Daoy (cell line): ENCODE results near the gene ATP8B1. TPM values are rescaled to one million over a fixed set of nuclear protein-coding genes. Genes with fewer than 3 reads are reported as not detected.
A peak's percentile ranks its signal among the peaks of the same experiment; 100 is the strongest.

Source experiments
- DNase-seq: peaks from one replicate; pipeline ENCODE4 v3.0.0-alpha.2; 2015; ENCODE audit warnings: low read depth
- total RNA-seq: library from RNA; depleted of rRNA; stranded (reverse); fragments of >200 nt; shearing (Covaris generic); gene quantifications from 2 replicates; pipeline ENCODE4 v1.2.3, GENCODE V29; 2014

ATP8B1 gene
- total RNA-seq, 1 experiment from 2014 or later, result 7.5 TPM

- no peak for DNase-seq
Observed at GRCh38 chr18:57792631-57793301, 10.3 kb downstream of the ATP8B1 start.

- no peak for DNase-seq
Observed at GRCh38 chr18:57791911-57792310, 11.2 kb downstream of the ATP8B1 start.

GRCh38 chr18:57791192-57791591, 11.9 kb downstream of the ATP8B1 start:
- DNase-seq, result no peak

GRCh38 chr18:57790316-57790715, 12.8 kb downstream of the ATP8B1 start:
- DNase-seq, result no peak

GRCh38 chr18:57789759-57790158, 13.4 kb downstream of the ATP8B1 start:
- DNase-seq, result no peak

- DNase-seq, result peak; percentile 35
Observed at GRCh38 chr18:57789090-57789489, 14.0 kb downstream of the ATP8B1 start.

- DNase-seq, result no peak
Observed at GRCh38 chr18:57787068-57787685, 15.9 kb downstream of the ATP8B1 start.

- no peak for DNase-seq
Observed at GRCh38 chr18:57785751-57786437, 17.2 kb downstream of the ATP8B1 start.

- DNase-seq, result no peak
Observed at GRCh38 chr18:57784801-57785114, 18.4 kb downstream of the ATP8B1 start.

- DNase-seq, result peak; percentile 40
Observed at GRCh38 chr18:57784034-57784800, 18.9 kb downstream of the ATP8B1 start.

GRCh38 chr18:57782049-57782448, 21.1 kb downstream of the ATP8B1 start:
- no peak for DNase-seq

GRCh38 chr18:57780706-57781347, 22.3 kb downstream of the ATP8B1 start:
- peak; percentile 77 for DNase-seq

- peak; percentile 51 for DNase-seq
Observed at GRCh38 chr18:57780318-57780705, 22.8 kb downstream of the ATP8B1 start.

GRCh38 chr18:57776767-57777166, 26.3 kb downstream of the ATP8B1 start:
- DNase-seq, result no peak

- DNase-seq, result no peak
Observed at GRCh38 chr18:57776354-57776753, 26.8 kb downstream of the ATP8B1 start.

GRCh38 chr18:57775937-57776336, 27.2 kb downstream of the ATP8B1 start:
- DNase-seq, result no peak

GRCh38 chr18:57772387-57772799, 30.7 kb downstream of the ATP8B1 start:
- no peak for DNase-seq

GRCh38 chr18:57771626-57772025, 31.5 kb downstream of the ATP8B1 start:
- DNase-seq, result no peak

- DNase-seq, result peak; percentile 29
Observed at GRCh38 chr18:57771193-57771592, 31.9 kb downstream of the ATP8B1 start.

- DNase-seq, result no peak
Observed at GRCh38 chr18:57768537-57769326, 34.4 kb downstream of the ATP8B1 start.
